Vagina (tissue), 2 donors: ENCODE measurements around the gene RUFY3.

ENCODE experiments used
- POLR2A ChIP-seq, 2 donors: fragments of 450-650 bp; IDR thresholded peaks; one replicate each; pipeline ENCODE4 v1.6.1; 2017; ENCODE audit warnings: antibody characterized with exemption in 2 of 2, mild to moderate bottlenecking in 2 of 2, moderate library complexity in 2 of 2
- TF ChIP-seq, protein P1 (sequence below), 3 experiments: fragments of 450-650 bp in 2 of 3; fragments of 200-600 bp in 1 of 3; sonication (generic) in 1 of 3; IDR thresholded peaks; one replicate each; pipeline ENCODE4 v1.5.1; 2017 to 2019; ENCODE audit warnings: antibody characterized with exemption in 3 of 3, mild to moderate bottlenecking in 2 of 3, moderate library complexity in 2 of 3

DNA sequence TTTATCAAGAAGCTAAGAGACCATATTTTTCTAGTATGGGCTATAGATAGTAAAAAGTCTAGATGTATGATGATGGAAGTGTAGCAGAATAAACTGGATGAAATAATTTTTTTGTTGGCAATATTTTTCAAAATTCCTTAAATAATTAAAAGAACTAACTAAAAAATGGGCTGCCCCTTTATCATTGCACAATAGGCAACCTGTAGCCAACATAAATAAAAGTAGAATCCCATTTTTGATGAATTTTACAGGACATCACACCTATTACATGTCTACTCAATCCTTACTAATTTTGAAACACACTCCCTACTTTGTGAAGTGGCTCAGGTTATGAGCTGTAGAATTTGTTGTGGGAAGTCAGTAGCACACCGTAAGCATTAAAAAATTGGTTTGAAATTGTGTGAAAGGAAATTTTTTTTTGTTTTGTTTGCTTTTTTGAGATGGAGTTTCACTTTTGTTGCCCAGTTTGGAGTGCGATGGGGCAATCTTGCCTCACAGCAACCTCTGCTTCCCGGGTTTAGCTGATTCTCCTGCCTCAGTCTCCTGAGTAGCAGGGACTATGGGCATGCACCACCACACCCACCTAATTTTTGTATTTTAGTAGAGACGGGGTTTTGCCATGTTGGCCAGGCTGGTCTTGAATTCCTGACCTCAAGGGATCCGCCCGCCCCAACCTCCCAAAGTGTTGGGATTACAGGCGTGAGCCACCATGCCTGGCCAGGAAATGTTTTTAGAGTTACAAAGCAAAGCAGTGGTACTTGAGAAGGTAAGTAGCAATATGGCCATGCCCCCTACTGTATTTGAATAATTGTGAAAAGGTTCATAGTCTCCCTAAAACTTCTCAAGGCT is 8.9 kb upstream of the RUFY3 start:
- TF ChIP-seq, protein P1, sequence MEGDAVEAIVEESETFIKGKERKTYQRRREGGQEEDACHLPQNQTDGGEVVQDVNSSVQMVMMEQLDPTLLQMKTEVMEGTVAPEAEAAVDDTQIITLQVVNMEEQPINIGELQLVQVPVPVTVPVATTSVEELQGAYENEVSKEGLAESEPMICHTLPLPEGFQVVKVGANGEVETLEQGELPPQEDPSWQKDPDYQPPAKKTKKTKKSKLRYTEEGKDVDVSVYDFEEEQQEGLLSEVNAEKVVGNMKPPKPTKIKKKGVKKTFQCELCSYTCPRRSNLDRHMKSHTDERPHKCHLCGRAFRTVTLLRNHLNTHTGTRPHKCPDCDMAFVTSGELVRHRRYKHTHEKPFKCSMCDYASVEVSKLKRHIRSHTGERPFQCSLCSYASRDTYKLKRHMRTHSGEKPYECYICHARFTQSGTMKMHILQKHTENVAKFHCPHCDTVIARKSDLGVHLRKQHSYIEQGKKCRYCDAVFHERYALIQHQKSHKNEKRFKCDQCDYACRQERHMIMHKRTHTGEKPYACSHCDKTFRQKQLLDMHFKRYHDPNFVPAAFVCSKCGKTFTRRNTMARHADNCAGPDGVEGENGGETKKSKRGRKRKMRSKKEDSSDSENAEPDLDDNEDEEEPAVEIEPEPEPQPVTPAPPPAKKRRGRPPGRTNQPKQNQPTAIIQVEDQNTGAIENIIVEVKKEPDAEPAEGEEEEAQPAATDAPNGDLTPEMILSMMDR (IDR thresholded peaks at IDR 0.05): no peak
- TF ChIP-seq POLR2A (IDR thresholded peaks at IDR 0.05): no peak
